Activated naive CD4-positive, alpha-beta T cell treated with anti-CD3 and anti-CD28 coated beads for 36 hours (primary cell): Measurements from ENCODE around the gene ACP1. TPM values are rescaled to one million over a fixed set of nuclear protein-coding genes. Genes with fewer than 3 reads are reported as not detected.

Experiments used
- CTCF ChIA-PET: fragments of 350-600 bp; sonication (Branson Sonifier 250); formaldehyde crosslinking; loops from one replicate; lab custom pipeline; 2021; ENCODE audit warnings: antibody characterized with exemption; lab: Charles Lee
- DNase-seq: peaks from one replicate; pipeline ENCODE4 v3.0.0-alpha.2; 2020
- H3K27ac Mint-ChIP-seq: one replicate; pipeline ENCODE4 v1.8.0; 2021; ENCODE audit warnings: mild to moderate bottlenecking, mixed read lengths
- H3K27me3 Mint-ChIP-seq: one replicate; pipeline ENCODE4 v1.8.0; 2021; ENCODE audit warnings: low read depth, mixed read lengths
- H3K36me3 Mint-ChIP-seq: one replicate; pipeline ENCODE4 v1.8.0; 2021; ENCODE audit warnings: low read depth, mixed read lengths
- H3K4me1 Mint-ChIP-seq: one replicate; pipeline ENCODE4 v1.8.0; 2021; ENCODE audit warnings: low read depth, mixed read lengths
- H3K4me3 Mint-ChIP-seq: one replicate; pipeline ENCODE4 v1.8.0; 2021; ENCODE audit warnings: mild to moderate bottlenecking, moderate library complexity, mixed read lengths
- H3K9me3 Mint-ChIP-seq: one replicate; pipeline ENCODE4 v1.8.0; 2021; ENCODE audit warnings: mixed read lengths
- intact Hi-C: fragments of 100-400 bp; cut with micrococcal nuclease; formaldehyde crosslinking; loops from one replicate; pipeline ENCODE4 v1.15.1; 2023
- total RNA-seq, 2 experiments: library from RNA; stranded (reverse); gene quantifications; one replicate each; pipeline ENCODE4 v1.2.3, GENCODE V29; 2021

ACP1 gene
- total RNA-seq, 2 experiments from 2014 or later, result 144 to 147 TPM

DNA sequence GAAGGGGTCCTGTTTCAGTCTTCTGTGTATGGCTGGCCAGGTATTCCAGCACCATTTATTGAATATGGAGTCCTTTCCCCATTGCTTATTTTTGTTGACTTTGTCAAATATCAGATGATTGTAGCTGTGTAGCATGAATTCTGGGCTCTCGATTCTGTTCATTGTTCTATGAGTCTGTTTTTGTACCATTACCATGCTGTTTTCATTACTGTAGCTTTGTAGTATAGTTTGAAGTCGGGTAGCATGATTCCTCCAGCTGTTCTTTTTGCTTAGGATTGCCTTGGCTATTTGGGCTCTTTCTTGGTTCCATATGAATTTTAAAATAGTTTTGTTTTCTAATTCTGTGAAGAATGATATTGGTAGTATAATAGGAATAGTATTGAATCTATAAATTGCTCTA, 6.9 kb upstream of the ACP1 start:
- H3K4me3 Mint-ChIP-seq, result no peak overlapping the region
- no peak overlapping the region for H3K27ac Mint-ChIP-seq
- intact Hi-C loops, result no loop called here
- CTCF ChIA-PET, result no interaction called here
- H3K27me3 Mint-ChIP-seq, result no peaks in the 10 kb centered on the region
- peaks cover 8% of the 10 kb centered on the region for H3K4me1 Mint-ChIP-seq
- H3K9me3 Mint-ChIP-seq, result peaks cover 20% of the 10 kb centered on the region
- DNase-seq, result no peak
- peaks cover 27% of the 10 kb centered on the region for H3K36me3 Mint-ChIP-seq

DNA sequence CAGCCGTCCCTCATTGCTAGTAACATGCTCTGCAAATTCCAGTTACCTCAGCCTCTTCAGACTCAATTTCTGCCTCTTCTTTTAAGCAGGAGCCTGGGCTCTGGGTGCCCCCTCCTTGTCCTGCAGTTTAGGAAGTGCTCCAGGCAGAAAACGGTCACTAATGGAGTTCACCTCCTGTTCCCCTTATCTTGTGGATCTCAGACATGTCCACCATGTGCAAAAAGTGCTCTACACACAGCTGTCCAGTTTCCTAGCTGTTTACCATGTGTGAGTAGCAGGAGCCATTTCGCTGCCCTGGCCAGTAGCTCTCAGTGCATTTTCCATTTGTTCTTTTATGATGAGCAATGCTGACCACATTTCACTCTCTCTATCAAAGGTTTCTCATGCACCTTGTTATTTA, 5.8 kb upstream of the ACP1 start:
- peaks cover 8% of the 10 kb centered on the region for H3K4me1 Mint-ChIP-seq
- CTCF ChIA-PET, result interaction anchor here (0.6 to 0.9 kb wide), 3 partner anchors 12 to 117 kb away, joined by 3 to 4 read pairs (median 3); no protein-coding TSS in a partner anchor

DNA sequence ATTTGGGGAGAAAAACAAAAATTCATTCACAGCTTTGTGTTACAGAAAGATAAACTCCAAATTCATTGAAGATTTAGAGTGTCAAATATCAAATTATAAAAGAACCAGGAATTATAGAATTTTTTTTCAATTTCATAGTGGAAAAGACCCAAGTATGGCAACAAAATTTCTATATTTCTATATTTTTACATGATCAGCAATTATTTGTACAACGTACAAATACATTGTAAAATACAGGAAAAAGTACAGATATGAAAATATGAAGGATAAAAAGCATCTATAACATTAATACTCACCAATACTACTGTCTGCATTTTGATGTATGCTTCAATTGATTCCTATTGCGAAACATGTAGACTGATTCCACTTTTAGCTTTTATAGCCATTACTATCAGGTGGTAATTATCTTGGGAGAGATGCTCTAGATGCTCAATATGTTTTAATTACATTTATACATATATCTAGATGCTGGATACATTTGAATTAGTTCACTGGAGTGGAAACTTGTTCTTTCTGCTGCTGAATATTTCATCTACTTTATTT, 4.9 kb upstream of the ACP1 start:
- intact Hi-C loops, result loop anchor here (5.0 to 10.0 kb wide), 2 partner anchors 177 to 875 kb away; no protein-coding TSS in a partner anchor
- Mint-ChIP-seq H3K4me1 (peaks cover 7% of the 10 kb centered on the region), H3K27ac (no peak overlapping the region), H3K9me3 (peaks cover 20% of the 10 kb centered on the region), H3K27me3 (no peaks in the 10 kb centered on the region), H3K36me3 (peaks cover 33% of the 10 kb centered on the region), H3K4me3 (no peak overlapping the region)
- CTCF ChIA-PET, result no interaction called here
- no peak for DNase-seq

More for the DNA sequence above, 5.8 kb upstream of the ACP1 start:
- Mint-ChIP-seq H3K27me3 (no peaks in the 10 kb centered on the region), H3K27ac (no peak overlapping the region), H3K9me3 (peaks cover 20% of the 10 kb centered on the region), H3K36me3 (peaks cover 32% of the 10 kb centered on the region), H3K4me3 (no peak overlapping the region)
- intact Hi-C loops, result no loop called here
- no peak for DNase-seq

DNA sequence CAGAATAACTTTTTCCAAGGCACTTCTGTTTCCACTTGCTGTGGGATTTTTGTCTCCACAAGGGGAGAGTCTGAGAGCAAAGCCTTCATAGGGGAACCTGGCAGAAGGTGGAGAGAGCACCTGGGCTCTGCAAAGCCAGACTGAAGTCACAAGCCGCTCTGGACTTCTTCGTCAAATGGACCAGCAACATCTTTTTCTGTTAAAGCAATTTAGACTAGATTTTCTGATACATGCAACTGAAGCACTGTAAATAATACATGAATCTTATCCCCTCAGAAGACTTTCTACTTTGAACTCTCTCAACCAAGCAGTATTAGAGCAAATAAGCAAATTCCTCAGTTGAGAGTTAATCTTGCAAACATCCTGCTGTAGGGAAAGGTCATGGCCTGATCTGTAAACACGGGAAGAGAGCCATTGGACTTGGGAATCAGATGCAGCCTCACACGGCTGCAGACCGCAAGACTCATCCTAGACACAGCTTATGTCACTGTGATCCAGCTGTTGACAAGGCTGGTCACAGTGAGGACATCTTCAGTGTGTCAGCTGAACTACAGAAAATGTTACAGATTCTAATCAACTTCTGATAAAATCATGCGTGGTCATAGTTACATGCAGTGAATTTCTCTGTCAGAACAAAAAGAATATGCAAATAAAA, 4.1 kb upstream of the ACP1 start:
- Mint-ChIP-seq H3K9me3 (peaks cover 20% of the 10 kb centered on the region), H3K4me3 (no peak overlapping the region), H3K27me3 (no peaks in the 10 kb centered on the region), H3K4me1 (peaks cover 6% of the 10 kb centered on the region), H3K36me3 (peaks cover 33% of the 10 kb centered on the region), H3K27ac (no peak overlapping the region)
- intact Hi-C loops, result loop anchor here (5.0 to 10.0 kb wide), 2 partner anchors 177 to 874 kb away; no protein-coding TSS in a partner anchor
- no peak for DNase-seq
- CTCF ChIA-PET, result no interaction called here

DNA sequence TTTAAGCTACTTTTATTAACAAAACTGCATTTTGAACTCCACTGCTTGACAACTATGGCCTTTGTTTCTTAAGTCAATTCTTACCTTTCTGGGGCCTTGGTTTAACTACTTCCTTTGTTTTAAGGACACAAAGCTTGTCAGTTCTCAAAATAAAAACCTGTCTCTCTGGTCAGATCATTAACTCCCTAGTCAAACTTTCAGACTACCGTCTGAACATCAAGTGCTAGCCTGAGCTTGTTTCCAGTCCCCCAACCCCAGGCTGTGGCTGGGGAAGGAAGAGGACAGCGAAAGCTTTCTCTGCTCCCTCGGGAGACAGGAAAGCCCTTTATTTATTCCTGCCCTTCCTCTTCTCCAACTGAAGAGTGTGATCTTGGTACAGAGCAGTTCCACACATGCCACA, 2.6 kb upstream of the ACP1 start:
- CTCF ChIA-PET, result interaction anchor here (0.8 kb wide), 1 partner anchor 247 kb away, joined by 3 read pairs; no protein-coding TSS in a partner anchor
- H3K9me3 Mint-ChIP-seq, result peaks cover 20% of the 10 kb centered on the region
- H3K36me3 Mint-ChIP-seq, result peaks cover 36% of the 10 kb centered on the region
- no peaks in the 10 kb centered on the region for H3K27me3 Mint-ChIP-seq
- peaks cover 18% of the 10 kb centered on the region for H3K4me1 Mint-ChIP-seq
- no peak for DNase-seq
- intact Hi-C loops, result loop anchor here (5.0 to 10.0 kb wide), 2 partner anchors 175 to 873 kb away; no protein-coding TSS in a partner anchor
- no peak overlapping the region for H3K27ac Mint-ChIP-seq
- H3K4me3 Mint-ChIP-seq, result peak overlapping the region; percentile 48

DNA sequence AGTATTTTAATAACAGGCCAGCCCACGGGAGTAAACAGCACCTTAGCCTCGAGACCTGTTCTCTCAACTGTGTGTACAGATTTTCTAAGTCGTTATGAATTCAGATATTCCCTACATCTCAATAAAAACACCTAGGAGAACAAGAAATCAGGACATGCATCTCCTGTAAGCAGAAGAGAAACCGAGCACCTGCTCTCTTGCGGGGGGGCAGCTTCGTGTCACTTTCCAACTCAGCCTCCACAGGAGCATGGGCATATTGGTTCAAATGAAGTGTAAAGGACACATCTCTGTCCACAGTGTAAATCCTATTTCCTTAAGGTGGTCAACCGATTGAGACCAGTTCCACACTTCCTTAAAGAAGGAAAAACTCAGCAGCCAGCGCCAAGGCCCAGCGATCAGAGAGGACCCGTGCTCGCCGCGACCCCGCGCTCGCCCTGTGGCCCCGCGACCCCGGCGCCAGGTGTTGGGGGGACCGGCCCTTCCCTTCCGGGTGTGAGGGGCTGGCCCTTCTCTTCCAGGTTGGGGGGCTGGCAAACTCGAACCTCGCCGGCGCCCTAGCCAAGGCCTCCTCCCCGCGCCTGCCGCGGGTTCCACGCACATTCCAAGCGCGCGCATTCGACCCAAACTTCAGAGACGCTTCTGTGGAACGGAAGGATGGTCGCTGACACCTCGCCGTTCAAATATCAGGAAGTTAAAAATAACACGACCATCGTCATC, 1.6 kb upstream of the ACP1 start:
- Mint-ChIP-seq H3K36me3 (peaks cover 37% of the 10 kb centered on the region), H3K27ac (no peak overlapping the region), H3K4me3 (peak overlapping the region; percentile 91), H3K9me3 (peaks cover 13% of the 10 kb centered on the region), H3K27me3 (no peaks in the 10 kb centered on the region), H3K4me1 (peaks cover 26% of the 10 kb centered on the region)
- no peak for DNase-seq
- CTCF ChIA-PET, result interaction anchor here (1.1 kb wide), 1 partner anchor 16 kb away, joined by 3 read pairs; no protein-coding TSS in a partner anchor
- intact Hi-C loops, result loop anchor here (5.0 to 10.0 kb wide), 2 partner anchors 174 to 872 kb away; no protein-coding TSS in a partner anchor

DNA sequence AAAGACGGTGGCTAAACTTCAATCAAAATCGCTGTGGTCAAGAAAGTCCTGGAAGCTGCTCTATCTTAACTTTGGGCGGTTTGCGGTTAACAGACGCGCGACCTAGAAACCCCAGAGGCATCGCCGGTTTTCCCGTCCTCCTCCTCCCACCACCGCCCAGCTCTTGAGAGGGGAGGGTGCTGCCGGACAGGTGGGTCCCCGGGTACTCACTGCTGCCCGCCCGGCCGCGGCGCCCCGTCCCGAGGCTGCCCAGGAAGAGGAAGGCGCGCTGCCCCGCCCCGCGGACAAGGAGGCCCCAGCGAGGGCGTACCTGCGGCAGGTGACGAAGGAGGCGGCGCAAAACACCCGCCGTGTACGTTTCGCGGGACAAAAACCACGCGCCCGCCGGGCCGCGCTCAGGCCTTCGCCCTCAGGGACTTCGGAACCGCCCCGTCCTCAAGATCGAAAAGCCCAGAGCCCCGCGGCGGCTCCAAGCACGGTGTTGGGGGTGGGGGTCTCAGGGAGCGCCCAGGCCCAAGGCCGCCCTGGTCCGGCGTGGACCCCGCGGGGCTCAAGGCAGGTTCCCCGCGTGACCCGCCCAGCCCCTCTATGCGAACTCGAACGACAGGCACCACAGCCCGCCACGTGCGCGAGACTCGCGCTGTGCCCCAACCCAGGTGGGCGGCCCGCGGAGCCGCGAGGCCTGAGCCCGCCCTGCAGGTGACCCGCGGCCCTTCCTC, 814 bp upstream of the ACP1 start, which contains the start of gene SH3YL1:
Gene SH3YL1 (minus strand): TSS at position 259 of the 719 bp plus-strand sequence. CDS start 48 bp downstream, at position 211.
- peaks cover 32% of the 10 kb centered on the region for H3K36me3 Mint-ChIP-seq
- no peaks in the 10 kb centered on the region for H3K27me3 Mint-ChIP-seq
- intact Hi-C loops, result loop anchor here (1.0 to 10.0 kb wide), 6 partner anchors 17 to 871 kb away; partner anchors contain the start of gene TMEM18
- H3K4me1 Mint-ChIP-seq, result peaks cover 32% of the 10 kb centered on the region
- peak; percentile 57 for DNase-seq
- peak within 1 kb of the TSS; percentile 91 for H3K4me3 Mint-ChIP-seq
- H3K9me3 Mint-ChIP-seq, result peaks cover 6% of the 10 kb centered on the region
- H3K27ac Mint-ChIP-seq, result peak within 1 kb of the TSS; percentile 90
- CTCF ChIA-PET, result no interaction called here

DNA sequence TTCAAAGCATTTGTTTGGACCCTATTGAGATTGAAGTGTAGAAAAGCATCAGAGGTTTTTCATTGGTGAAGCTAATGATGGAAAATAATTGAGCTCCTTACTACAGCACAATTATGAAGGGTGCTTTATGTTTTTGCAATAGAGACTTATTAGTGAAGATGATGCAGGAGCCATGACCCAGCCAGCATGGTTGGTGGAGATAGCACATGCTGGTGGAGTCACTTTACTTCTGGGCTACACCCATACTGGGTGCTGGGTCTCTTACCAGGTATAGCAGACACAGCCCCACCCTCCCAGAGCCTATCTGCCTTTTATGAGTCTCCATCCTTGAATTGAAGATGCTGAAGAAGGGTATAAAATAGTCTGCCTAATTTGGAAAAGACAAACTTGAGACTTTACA, 3.6 kb downstream of the ACP1 start:
- intact Hi-C loops, result loop anchor here (10.0 kb wide), 1 partner anchor 866 kb away; no protein-coding TSS in a partner anchor
- Mint-ChIP-seq H3K36me3 (peaks cover 34% of the 10 kb centered on the region), H3K4me1 (peaks cover 50% of the 10 kb centered on the region), H3K9me3 (no peaks in the 10 kb centered on the region), H3K27ac (no peak overlapping the region), H3K4me3 (no peak overlapping the region), H3K27me3 (no peaks in the 10 kb centered on the region)
- CTCF ChIA-PET, result interaction anchor here (0.9 kb wide), 1 partner anchor 21 kb away, joined by 3 read pairs; no protein-coding TSS in a partner anchor
- no peak for DNase-seq

DNA sequence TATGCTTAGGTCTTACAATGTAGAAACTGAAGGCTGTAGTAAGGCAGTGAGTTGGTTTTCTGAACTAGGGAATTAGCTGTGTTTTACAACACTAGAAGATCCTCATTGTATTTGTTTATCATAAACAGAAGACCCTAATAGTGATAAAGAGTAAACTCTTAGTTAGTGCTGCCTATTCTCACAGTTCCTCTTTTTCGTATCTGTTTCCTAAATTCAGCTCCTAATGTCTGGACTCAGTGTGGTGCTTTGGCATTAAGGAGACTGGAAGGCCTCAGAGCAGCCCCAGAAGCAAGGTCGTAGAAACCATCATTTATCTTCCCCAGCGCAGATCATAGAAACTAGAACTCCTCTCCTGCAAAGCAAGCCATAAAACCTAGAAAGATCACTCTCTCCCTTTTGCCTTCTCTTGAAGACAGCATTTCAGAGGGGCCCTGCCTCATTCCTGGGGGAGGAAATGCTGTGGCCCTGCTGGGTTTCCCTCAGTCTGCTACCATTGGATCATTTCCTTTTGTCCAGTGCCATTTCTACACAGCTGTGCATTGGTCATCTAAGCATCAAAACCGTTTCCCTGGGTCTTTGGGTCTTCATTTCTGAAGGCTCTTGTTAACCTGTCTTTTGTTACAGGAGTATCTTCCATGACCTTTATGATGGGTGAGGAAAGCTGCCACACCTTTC, 4.7 kb downstream of the ACP1 start:
- Mint-ChIP-seq H3K4me1 (peaks cover 50% of the 10 kb centered on the region), H3K27me3 (no peaks in the 10 kb centered on the region), H3K4me3 (no peak overlapping the region), H3K9me3 (no peaks in the 10 kb centered on the region), H3K36me3 (peaks cover 33% of the 10 kb centered on the region), H3K27ac (no peak overlapping the region)
- CTCF ChIA-PET, result no interaction called here
- intact Hi-C loops, result loop anchor here (10.0 kb wide), 1 partner anchor 865 kb away; no protein-coding TSS in a partner anchor
- DNase-seq, result no peak

DNA sequence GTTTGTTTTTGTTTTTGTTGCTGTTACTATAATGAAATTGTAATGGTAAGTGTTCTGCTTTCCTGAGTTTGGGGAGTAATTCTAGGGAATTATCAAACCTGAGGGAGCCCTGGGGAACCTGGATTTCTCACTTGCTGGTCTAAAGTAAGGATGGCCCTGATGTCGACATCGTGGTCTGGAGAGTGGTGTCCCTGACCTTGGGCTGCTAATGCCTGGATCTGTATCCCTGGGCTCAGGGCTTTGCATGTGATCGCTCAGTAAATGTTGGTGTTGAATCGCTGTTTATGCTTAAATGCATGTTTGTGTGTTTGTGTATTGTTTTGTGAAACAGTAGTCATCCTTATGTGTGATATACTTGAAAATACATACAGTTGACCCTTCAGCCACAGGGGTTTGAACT, 6.1 kb downstream of the ACP1 start:
- no peak for DNase-seq
- CTCF ChIA-PET, result no interaction called here
- Mint-ChIP-seq H3K27ac (no peak overlapping the region), H3K27me3 (no peaks in the 10 kb centered on the region), H3K4me3 (no peak overlapping the region), H3K36me3 (peaks cover 36% of the 10 kb centered on the region), H3K9me3 (no peaks in the 10 kb centered on the region), H3K4me1 (peaks cover 50% of the 10 kb centered on the region)
- intact Hi-C loops, result no loop called here

DNA sequence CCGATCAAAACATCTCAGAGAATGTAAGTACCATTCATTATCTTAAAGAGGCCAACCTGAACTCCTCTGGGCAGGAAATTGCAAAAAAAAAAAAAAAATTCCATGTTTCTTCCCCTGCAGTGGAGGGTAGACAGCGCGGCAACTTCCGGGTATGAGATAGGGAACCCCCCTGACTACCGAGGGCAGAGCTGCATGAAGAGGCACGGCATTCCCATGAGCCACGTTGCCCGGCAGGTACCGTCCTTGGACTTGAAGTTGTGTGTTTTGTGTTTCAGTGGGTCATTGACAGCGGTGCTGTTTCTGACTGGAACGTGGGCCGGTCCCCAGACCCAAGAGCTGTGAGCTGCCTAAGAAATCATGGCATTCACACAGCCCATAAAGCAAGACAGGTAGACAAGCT, 7.2 kb downstream of the ACP1 start:
- intact Hi-C loops, result no loop called here
- H3K4me3 Mint-ChIP-seq, result no peak overlapping the region
- no peak overlapping the region for H3K27ac Mint-ChIP-seq
- CTCF ChIA-PET, result interaction anchor here (1.5 kb wide), 1 partner anchor 26 kb away, joined by 4 read pairs; no protein-coding TSS in a partner anchor
- no peaks in the 10 kb centered on the region for H3K27me3 Mint-ChIP-seq
- H3K4me1 Mint-ChIP-seq, result peaks cover 40% of the 10 kb centered on the region
- peaks cover 41% of the 10 kb centered on the region for H3K36me3 Mint-ChIP-seq
- DNase-seq, result no peak
- no peaks in the 10 kb centered on the region for H3K9me3 Mint-ChIP-seq
